Adrenal gland (tissue), 12 donors: ENCODE data around the gene DESI2. TPM values are rescaled to one million over a fixed set of nuclear protein-coding genes. Genes with fewer than 3 reads are reported as not detected.

Experiments
- DNase-seq, 7 donors: peaks; one replicate each; pipeline ENCODE4 v3.0.0-alpha.2; 2019 to 2020
- H3K27ac ChIP-seq, 5 donors: fragments of 200-600 bp; sonication (generic) in 4 of 5; 1 replicate in 3 of 5; 2 replicates in 2 of 5; pipeline versions ENCODE4 v1.5.1 to v1.8.0; 2016 to 2020; ENCODE audit warnings: mild to moderate bottlenecking in 1 of 5
- H3K27me3 ChIP-seq: fragments of 200-600 bp; 2 replicates; pipeline ENCODE4 v1.8.0; 2021
- H3K36me3 ChIP-seq, 2 donors: fragments of 200-600 bp; replicated peaks in 1 of 2; 1 replicate in 1 of 2; 2 replicates in 1 of 2; pipeline versions ENCODE4 v1.5.1 to v1.8.0; 2018 to 2022
- H3K4me1 ChIP-seq, 2 donors: fragments of 200-600 bp; replicated peaks in 1 of 2; 1 replicate in 1 of 2; 2 replicates in 1 of 2; pipeline versions ENCODE4 v1.5.1 to v1.8.0; 2018 to 2021
- H3K4me3 ChIP-seq, 4 donors: fragments of 200-600 bp; sonication (generic) in 3 of 4; one replicate each; pipeline ENCODE4 v1.5.1; 2016 to 2018
- H3K9me3 ChIP-seq, 3 donors: fragments of 200-600 bp; sonication (generic) in 1 of 3; replicated peaks in 1 of 3; 1 replicate in 2 of 3; 2 replicates in 1 of 3; pipeline versions ENCODE4 v1.5.1 to v1.8.0; 2016 to 2021
- CTCF ChIP-seq, 6 experiments: fragments of 450-650 bp in 4 of 6; fragments of 200-600 bp in 2 of 6; sonication (generic) in 1 of 6; IDR thresholded peaks; 1 replicate in 5 of 6; 2 replicates in 1 of 6; pipeline versions ENCODE4 v1.5.1 to v1.8.0; 2016 to 2021; ENCODE audit warnings: antibody characterized with exemption in 6 of 6, mild to moderate bottlenecking in 2 of 6, moderate library complexity in 1 of 6
- POLR2A ChIP-seq, 2 donors: fragments of 450-650 bp; IDR thresholded peaks; one replicate each; pipeline ENCODE4 v1.6.1; 2017; ENCODE audit warnings: antibody characterized with exemption in 2 of 2, mild to moderate bottlenecking in 2 of 2, moderate library complexity in 1 of 2
- WGBS, 4 donors: extraction: QIAGEN DNeasy Blood & Tissue Kit in 2 of 4; methylation state at CpG; one replicate each; pipeline versions ENCODE4 v1.1.5 to v1.1.7; 2013 to 2017; 5-methylcytosine and 5-hydroxymethylcytosine counted together
- intact Hi-C, 2 donors: fragments of 100-400 bp; cut with DNase I; formaldehyde crosslinking; loops; one replicate each; pipeline versions ENCODE4 v1.14.1 to v1.15.0; 2022 to 2023
- polyA plus RNA-seq, 3 donors: library from polyadenylated mRNA; stranded (reverse); fragments of 200-250 nt in 2 of 3; fragments of 350-450 nt in 1 of 3; fragmentation: Illumina TruSeq in 1 of 3; extraction: RNeasy Lipid Tissue Mini Kit (QIAGEN cat#74804) in 1 of 3; gene quantifications; one replicate each; pipeline ENCODE4 v1.2.3, GENCODE V29; 2013 to 2014
- total RNA-seq, 9 donors: library from RNA; depleted of rRNA in 4 of 9; stranded (reverse); fragments of >200 nt in 4 of 9; fragments of 120-200 nt in 1 of 9; fragmentation: NEBNext Ultra II Directional in 1 of 9; extraction: Animal tissue kit (Norgen Biotek cat#: 25700) in 1 of 9; gene quantifications; one replicate each; pipeline versions ENCODE4 v1.1.0 to v1.2.4, GENCODE V29; 2013 to 2023
- donor health status: healthy with polysubstance abuse.
- donor health status: Bipolar disorder and iron deficiency.
- donor health status: DM: yes; HTN: yes; CAD: no.
- donor health status: DM: no; HTN: no; CAD: no.
- donor health status: DM: no; HTN: no; CAD: no.
- donor health status: DM: yes; HTN: yes; CAD: no.

Gene DESI2
- total and polyA plus RNA-seq, 12 donors = 7.0 to 50.0 (median 29.1) TPM

- Histone ChIP-seq H3K9me3 (no peaks in the 10 kb centered on the region), H3K27ac (no peak overlapping the region), H3K27me3 (no peaks in the 10 kb centered on the region), H3K4me1 (no peaks in the 10 kb centered on the region), H3K36me3 (no peaks in the 10 kb centered on the region), H3K4me3 (no peak overlapping the region)
- TF ChIP-seq CTCF (IDR thresholded peaks at IDR 0.05) (no peak), POLR2A (IDR thresholded peaks at IDR 0.05) (no peak)
- WGBS, 4 donors = 74 to 82% (median 76%) methylated on average over 6 of the region's 6 CpGs
- no peak for DNase-seq
- intact Hi-C loops = no loop called here
Measured at GRCh38 chr1:244645414-244645813, 7.5 kb upstream of the DESI2 start.

- DNase-seq = no peak
- Histone ChIP-seq H3K27ac (no peak overlapping the region), H3K4me3 (no peak overlapping the region), H3K4me1 (no peaks in the 10 kb centered on the region), H3K36me3 (no peaks in the 10 kb centered on the region), H3K27me3 (no peaks in the 10 kb centered on the region), H3K9me3 (no peaks in the 10 kb centered on the region)
- 67 to 78% (median 73%) methylated on average over 6 of the region's 6 CpGs for WGBS, 4 donors
- intact Hi-C loops = no loop called here
- TF ChIP-seq CTCF (IDR thresholded peaks at IDR 0.05) (no peak), POLR2A (IDR thresholded peaks at IDR 0.05) (no peak)
Measured at GRCh38 chr1:244645890-244646289, 7.0 kb upstream of the DESI2 start.

- Histone ChIP-seq H3K9me3 (no peaks in the 10 kb centered on the region), H3K4me3 (no peak overlapping the region), H3K27me3 (no peaks in the 10 kb centered on the region), H3K27ac (no peak overlapping the region), H3K36me3 (no peaks in the 10 kb centered on the region), H3K4me1 (peaks cover 0 to 4% of the 10 kb centered on the region in 2 donors)
- intact Hi-C loops = no loop called here
- DNase-seq = no peak
- WGBS, 4 donors = 78 to 88% (median 81%) methylated on average over 6 of the region's 6 CpGs
- TF ChIP-seq POLR2A (IDR thresholded peaks at IDR 0.05) (no peak), CTCF (IDR thresholded peaks at IDR 0.05) (no peak)
Measured at GRCh38 chr1:244647819-244648218, 5.1 kb upstream of the DESI2 start.

- no peak for DNase-seq
- Histone ChIP-seq H3K36me3 (no peaks in the 10 kb centered on the region), H3K4me3 (peak overlapping the region in 2 of 4 donors; percentile 32 to 59), H3K27me3 (no peaks in the 10 kb centered on the region), H3K4me1 (peaks cover 9 to 22% of the 10 kb centered on the region in 2 donors), H3K27ac (peak overlapping the region in 2 of 5 donors; percentile 91 to 92), H3K9me3 (no peaks in the 10 kb centered on the region)
- intact Hi-C loops = loop anchor here in 1 of 2 donors (5.0 kb wide), 1 partner anchor 145 kb away; no protein-coding TSS in a partner anchor
- TF ChIP-seq POLR2A (IDR thresholded peaks at IDR 0.05) (no peak), CTCF (IDR thresholded peaks at IDR 0.05) (no peak)
- WGBS, 4 donors = 37 to 39% (median 38%) methylated on average over 15 of the region's 15 CpGs
Measured at GRCh38 chr1:244651956-244652622, 837 bp upstream of the DESI2 start.
